ENCODE data around the gene TPP2.
A peak's percentile ranks its signal among the peaks of the same experiment; 100 is the strongest.

- TF ChIP-seq, protein P1, sequence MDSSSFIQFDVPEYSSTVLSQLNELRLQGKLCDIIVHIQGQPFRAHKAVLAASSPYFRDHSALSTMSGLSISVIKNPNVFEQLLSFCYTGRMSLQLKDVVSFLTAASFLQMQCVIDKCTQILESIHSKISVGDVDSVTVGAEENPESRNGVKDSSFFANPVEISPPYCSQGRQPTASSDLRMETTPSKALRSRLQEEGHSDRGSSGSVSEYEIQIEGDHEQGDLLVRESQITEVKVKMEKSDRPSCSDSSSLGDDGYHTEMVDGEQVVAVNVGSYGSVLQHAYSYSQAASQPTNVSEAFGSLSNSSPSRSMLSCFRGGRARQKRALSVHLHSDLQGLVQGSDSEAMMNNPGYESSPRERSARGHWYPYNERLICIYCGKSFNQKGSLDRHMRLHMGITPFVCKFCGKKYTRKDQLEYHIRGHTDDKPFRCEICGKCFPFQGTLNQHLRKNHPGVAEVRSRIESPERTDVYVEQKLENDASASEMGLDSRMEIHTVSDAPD (CRISPR knock-in tag; IDR thresholded peaks at IDR 0.05): no peak
- TF ChIP-seq FOXA3 (CRISPR knock-in tag; conservative IDR thresholded peaks at IDR 0.05 in 1 of 2, IDR thresholded peaks at IDR 0.05 in 1 of 2) (no peak), CTCF (IDR thresholded peaks at IDR 0.05 in 2 of 3, conservative IDR thresholded peaks at IDR 0.05 in 1 of 3; ENCODE audit: insufficient read depth in 2 of 3, low read depth in 1 of 3, low read length in 3 of 3) (peak in 1 of 3 experiments; percentile 11; a peak in 2 of 6 replicates), ZNF395 (CRISPR knock-in tag; IDR thresholded peaks at IDR 0.05) (no peak), CHD2 (IDR thresholded peaks at IDR 0.05; ENCODE audit: low read depth, low read length) (no peak), ARNT (IDR thresholded peaks at IDR 0.05) (no peak), KDM1A (IDR thresholded peaks at IDR 0.05) (no peak)
- TF ChIP-seq, protein P2, sequence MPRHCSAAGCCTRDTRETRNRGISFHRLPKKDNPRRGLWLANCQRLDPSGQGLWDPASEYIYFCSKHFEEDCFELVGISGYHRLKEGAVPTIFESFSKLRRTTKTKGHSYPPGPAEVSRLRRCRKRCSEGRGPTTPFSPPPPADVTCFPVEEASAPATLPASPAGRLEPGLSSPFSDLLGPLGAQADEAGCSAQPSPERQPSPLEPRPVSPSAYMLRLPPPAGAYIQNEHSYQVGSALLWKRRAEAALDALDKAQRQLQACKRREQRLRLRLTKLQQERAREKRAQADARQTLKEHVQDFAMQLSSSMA (CRISPR knock-in tag; IDR thresholded peaks at IDR 0.05): no peak
These were observed 104.5 kb downstream of the TPP2 start for GRCh38 chr13:102701331-102701730.

All from K562 (cell line).